WTC11 (cell line): Measurements from ENCODE around the gene GRM7. TPM values are rescaled to one million over a fixed set of nuclear protein-coding genes. Genes with fewer than 3 reads are reported as not detected.

ENCODE experiments used
- ATAC-seq: fragments of 200-7000 bp; cut with Tn5 transposase; 2 replicates; pipeline ENCODE4 v1.10.0; 2021; ENCODE audit warnings: mild to moderate bottlenecking, moderate library complexity
- CTCF ChIA-PET: fragments of 300-600 bp; sonication (Branson Sonifier 250); formaldehyde crosslinking; loops from one replicate; lab custom pipeline; 2021; ENCODE audit warnings: antibody characterized with exemption; lab: Charles Lee
- POLR2A ChIA-PET: fragments of 350-600 bp; sonication (Branson Sonifier 250); formaldehyde crosslinking; loops from one replicate; lab custom pipeline; 2021; ENCODE audit warnings: antibody characterized with exemption; lab: Charles Lee
- DNase-seq: peaks from one replicate; pipeline ENCODE4 v3.0.0; 2021; ENCODE audit warnings: low spot score
- H3K27ac Mint-ChIP-seq: 2 replicates; pipeline ENCODE4 v1.8.0; 2021; ENCODE audit warnings: mixed read lengths
- H3K27me3 Mint-ChIP-seq: 2 replicates; pipeline ENCODE4 v1.8.0; 2021; ENCODE audit warnings: low read depth, mild to moderate bottlenecking, moderate library complexity, mixed read lengths
- H3K36me3 Mint-ChIP-seq: 2 replicates; pipeline ENCODE4 v1.8.0; 2021; ENCODE audit warnings: mixed read lengths
- H3K4me1 Mint-ChIP-seq: 2 replicates; pipeline ENCODE4 v1.8.0; 2022; ENCODE audit warnings: mixed read lengths
- H3K4me3 Mint-ChIP-seq: 2 replicates; pipeline ENCODE4 v1.8.0; 2021; ENCODE audit warnings: mild to moderate bottlenecking, moderate library complexity, mixed read lengths
- H3K9me3 Mint-ChIP-seq: 2 replicates; pipeline ENCODE4 v1.8.0; 2021; ENCODE audit warnings: mixed read lengths
- ARID4B ChIP-seq: sonication (generic); formaldehyde crosslinking; IDR thresholded peaks from 2 replicates; pipeline ENCODE4 v1.8.0; 2023; ENCODE audit warnings: missing genetic modification reagents, mild to moderate bottlenecking, borderline replicate concordance
- CBFB ChIP-seq: sonication (generic); formaldehyde crosslinking; IDR thresholded peaks from 2 replicates; pipeline ENCODE4 v1.8.1; 2022; ENCODE audit warnings: mild to moderate bottlenecking, low read depth, missing genetic modification reagents
- CDX4 ChIP-seq: fragments of 250-450 bp; sonication (Bioruptor Pico); IDR thresholded peaks from 2 replicates; pipeline ENCODE4 v1.9.0; 2021; ENCODE audit warnings: moderate library complexity, mild to moderate bottlenecking, inconsistent platforms, borderline replicate concordance
- CREB1 ChIP-seq: sonication (generic); formaldehyde crosslinking; IDR thresholded peaks from 2 replicates; pipeline ENCODE4 v1.8.0; 2023; ENCODE audit warnings: mild to moderate bottlenecking, missing genetic modification reagents
- EMX1 ChIP-seq: fragments of 250-450 bp; sonication (Bioruptor Pico); IDR thresholded peaks from 2 replicates; pipeline ENCODE4 v1.8.0; 2021; ENCODE audit warnings: mild to moderate bottlenecking
- ESRRA ChIP-seq: sonication (generic); formaldehyde crosslinking; IDR thresholded peaks from 2 replicates; pipeline ENCODE4 v1.8.1; 2022; ENCODE audit warnings: mild to moderate bottlenecking, missing genetic modification reagents, borderline replicate concordance
- FOXJ3 ChIP-seq: sonication (generic); formaldehyde crosslinking; IDR thresholded peaks from 2 replicates; pipeline ENCODE4 v1.9.0; 2021; ENCODE audit warnings: missing genetic modification reagents, mild to moderate bottlenecking, borderline replicate concordance
- IRF1 ChIP-seq: sonication (generic); formaldehyde crosslinking; IDR thresholded peaks from 2 replicates; pipeline ENCODE4 v1.8.0; 2023; ENCODE audit warnings: missing genetic modification reagents
- MXD4 ChIP-seq: fragments of 250-450 bp; sonication (Bioruptor Pico); IDR thresholded peaks from 2 replicates; pipeline ENCODE4 v1.8.0; 2021; ENCODE audit warnings: mild to moderate bottlenecking, moderate library complexity, borderline replicate concordance
- NR1H2 ChIP-seq: sonication (generic); formaldehyde crosslinking; IDR thresholded peaks from 2 replicates; pipeline ENCODE4 v1.9.0; 2021; ENCODE audit warnings: mild to moderate bottlenecking, moderate library complexity, missing genetic modification reagents
- NR2C2 ChIP-seq: sonication (generic); formaldehyde crosslinking; IDR thresholded peaks from 2 replicates; pipeline ENCODE4 v1.8.0; 2022; ENCODE audit warnings: mild to moderate bottlenecking, missing genetic modification reagents
- NR3C1 ChIP-seq: sonication (generic); formaldehyde crosslinking; conservative IDR thresholded peaks from 2 replicates; pipeline ENCODE4 v1.8.1; 2023; ENCODE audit warnings: low read depth, mild to moderate bottlenecking, missing genetic modification reagents
- RELA ChIP-seq: sonication (generic); formaldehyde crosslinking; IDR thresholded peaks from 2 replicates; pipeline ENCODE4 v1.8.1; 2022; ENCODE audit warnings: missing genetic modification reagents, mild to moderate bottlenecking, borderline replicate concordance
- RORB ChIP-seq: fragments of 250-450 bp; sonication (Bioruptor Pico); IDR thresholded peaks from 2 replicates; pipeline ENCODE4 v1.9.0; 2021; ENCODE audit warnings: mild to moderate bottlenecking
- SMAD4 ChIP-seq: sonication (generic); formaldehyde crosslinking; IDR thresholded peaks from 2 replicates; pipeline ENCODE4 v1.8.0; 2022; ENCODE audit warnings: mild to moderate bottlenecking, missing genetic modification reagents
- TP53 ChIP-seq: sonication (generic); formaldehyde crosslinking; IDR thresholded peaks from 2 replicates; pipeline ENCODE4 v1.8.1; 2023; ENCODE audit warnings: mild to moderate bottlenecking, missing genetic modification reagents
- USF1 ChIP-seq: sonication (generic); formaldehyde crosslinking; IDR thresholded peaks from 2 replicates; pipeline ENCODE4 v1.8.0; 2022; ENCODE audit warnings: mild to moderate bottlenecking, missing genetic modification reagents
- ZNF317 ChIP-seq: sonication (generic); formaldehyde crosslinking; IDR thresholded peaks from 2 replicates; pipeline ENCODE4 v1.8.1; 2023; ENCODE audit warnings: low read depth, mild to moderate bottlenecking, moderate library complexity, missing genetic modification reagents, borderline replicate concordance
- ZNF512 ChIP-seq: sonication (generic); formaldehyde crosslinking; IDR thresholded peaks from 2 replicates; pipeline ENCODE4 v1.8.1; 2022; ENCODE audit warnings: missing genetic modification reagents, borderline replicate concordance
- ZNF532 ChIP-seq: fragments of 250-450 bp; sonication (Bioruptor Pico); IDR thresholded peaks from 2 replicates; pipeline ENCODE4 v1.9.0; 2021; ENCODE audit warnings: mild to moderate bottlenecking, borderline replicate concordance
- total RNA-seq: library from RNA; stranded (reverse); gene quantifications from 3 replicates; pipeline ENCODE4 v1.2.3, GENCODE V29; 2021

The GRM7 gene
- total RNA-seq, 1 experiment from 2014 or later, result 0.42 TPM

- H3K27ac Mint-ChIP-seq, result no peak overlapping the region
- ChIA-PET CTCF (no interaction called here), POLR2A (no interaction called here)
- no peaks in the 10 kb centered on the region for H3K4me1 Mint-ChIP-seq
- TF ChIP-seq NR1H2 (CRISPR knock-in tag) (no peak), CDX4 (CRISPR knock-in tag) (no peak), FOXJ3 (CRISPR knock-in tag) (no peak), EMX1 (CRISPR knock-in tag) (no peak), ZNF512 (CRISPR knock-in tag) (no peak), SMAD4 (CRISPR knock-in tag) (no peak), USF1 (CRISPR knock-in tag) (no peak)
- no peaks in the 10 kb centered on the region for H3K9me3 Mint-ChIP-seq
- DNase-seq, result no peak
- H3K4me3 Mint-ChIP-seq, result no peak overlapping the region
- no peaks in the 10 kb centered on the region for H3K36me3 Mint-ChIP-seq
- no peaks in the 10 kb centered on the region for H3K27me3 Mint-ChIP-seq
- ATAC-seq, result no peak
Observed at GRCh38 chr3:7249493-7250076, 388.7 kb downstream of the GRM7 start.

GRCh38 chr3:7254251-7254650 lies 393.3 kb downstream of the GRM7 start:
- ATAC-seq (no peak), DNase-seq (no peak)
- Mint-ChIP-seq H3K4me3 (no peak overlapping the region), H3K27me3 (no peaks in the 10 kb centered on the region), H3K36me3 (0 out of 2 replicates have a peak, but pooled peaks cover 3% of the 10 kb centered on the region), H3K4me1 (no peaks in the 10 kb centered on the region), H3K27ac (no peak overlapping the region), H3K9me3 (peaks cover 11% of the 10 kb centered on the region)
- TF ChIP-seq CBFB (CRISPR knock-in tag) (no peak), NR3C1 (CRISPR knock-in tag) (no peak), NR1H2 (CRISPR knock-in tag) (no peak), ZNF317 (CRISPR knock-in tag) (no peak), MXD4 (CRISPR knock-in tag) (no peak), TP53 (CRISPR knock-in tag) (no peak), ARID4B (CRISPR knock-in tag) (no peak), NR2C2 (CRISPR knock-in tag) (no peak)
- CTCF ChIA-PET, result no interaction called here
- POLR2A ChIA-PET, result no interaction called here

- ChIA-PET CTCF (no interaction called here), POLR2A (no interaction called here)
- DNase-seq (no peak), ATAC-seq (peak; percentile 92)
- H3K4me1 Mint-ChIP-seq, result peaks cover 15% of the 10 kb centered on the region
- no peak overlapping the region for H3K4me3 Mint-ChIP-seq
- H3K27ac Mint-ChIP-seq, result no peak overlapping the region
- H3K36me3 Mint-ChIP-seq, result 0 out of 2 replicates have a peak, but pooled peaks cover 3% of the 10 kb centered on the region
- peaks cover 11% of the 10 kb centered on the region for H3K9me3 Mint-ChIP-seq
- H3K27me3 Mint-ChIP-seq, result no peaks in the 10 kb centered on the region
- TF ChIP-seq IRF1 (CRISPR knock-in tag), result no peak
- no peak for TF ChIP-seq CREB1 (CRISPR knock-in tag)
- TF ChIP-seq TP53 (CRISPR knock-in tag), result no peak
- TF ChIP-seq ZNF532 (CRISPR knock-in tag), result no peak
- no peak for TF ChIP-seq RORB (CRISPR knock-in tag)
- no peak for TF ChIP-seq RELA (CRISPR knock-in tag)
- no peak for TF ChIP-seq FOXJ3 (CRISPR knock-in tag)
- no peak for TF ChIP-seq ESRRA (CRISPR knock-in tag)
Observed at GRCh38 chr3:7260975-7261374, 400.1 kb downstream of the GRM7 start.
